Naive thymus-derived CD4-positive, alpha-beta T cell (primary cell): ENCODE data around the gene FAM83G. TPM values are rescaled to one million over a fixed set of nuclear protein-coding genes. Genes with fewer than 3 reads are reported as not detected.
"Not testable (repeated sequence)": the region's sequence is repeated elsewhere in the genome, so short reads cannot be mapped to it uniquely, and the experiment has no call there.

Experiments
- ATAC-seq: fragments of 150-1000 bp; cut with Tn5 transposase; 2 replicates; pipeline ENCODE4 v1.10.0; 2021; ENCODE audit warnings: mild to moderate bottlenecking, moderate library complexity
- CTCF ChIA-PET: fragments of 350-600 bp; sonication (Branson Sonifier 250); formaldehyde crosslinking; loops from one replicate; lab custom pipeline; 2021; ENCODE audit warnings: antibody characterized with exemption; lab: Charles Lee
- POLR2A ChIA-PET: fragments of 350-600 bp; sonication (Branson Sonifier 250); formaldehyde crosslinking; loops from one replicate; lab custom pipeline; 2021; ENCODE audit warnings: antibody characterized with exemption, inconsistent platforms; lab: Charles Lee
- DNase-seq, 9 donors: peaks; one replicate each; pipeline versions ENCODE4 v3.0.0 to v3.0.0-alpha.2; 2020 to 2022; ENCODE audit warnings: mixed read lengths in 1 of 9
- H3K27ac ChIP-seq: one replicate; pipeline ENCODE4 v1.7.0; 2013; ENCODE audit warnings: mild to moderate bottlenecking, low read depth, low read length, moderate library complexity
- H3K27me3 ChIP-seq, 2 donors: one replicate each; pipeline ENCODE4 v1.7.0; 2013; ENCODE audit warnings: low read length in 2 of 2, mild to moderate bottlenecking in 2 of 2, moderate library complexity in 2 of 2; ENCODE audit not compliant: control insufficient read depth in 2 of 2, insufficient read depth in 2 of 2
- H3K36me3 ChIP-seq, 3 experiments: 1 replicate in 2 of 3; 2 replicates in 1 of 3; pipeline ENCODE4 v1.7.0; 2013; ENCODE audit warnings: low read length in 3 of 3, mild to moderate bottlenecking in 3 of 3, moderate library complexity in 1 of 3; ENCODE audit not compliant: insufficient read depth in 3 of 3, control insufficient read depth in 2 of 3
- H3K4me1 ChIP-seq, 2 donors: one replicate each; pipeline ENCODE4 v1.7.0; 2013; ENCODE audit warnings: low read length in 2 of 2, mild to moderate bottlenecking in 2 of 2, moderate library complexity in 1 of 2; ENCODE audit not compliant: control insufficient read depth in 2 of 2, insufficient read depth in 2 of 2
- H3K4me3 ChIP-seq: 2 replicates; pipeline ENCODE4 v1.7.0; 2013; ENCODE audit warnings: mild to moderate bottlenecking, low read length
- H3K9me3 ChIP-seq, 3 experiments: 1 replicate in 2 of 3; 2 replicates in 1 of 3; pipeline ENCODE4 v1.7.0; 2013; ENCODE audit warnings: low read length in 3 of 3; ENCODE audit not compliant: control insufficient read depth in 2 of 3
- H3K27ac Mint-ChIP-seq, 9 donors: one replicate each; pipeline ENCODE4 v1.8.0; 2020 to 2022; ENCODE audit warnings: mixed read lengths in 9 of 9, mild to moderate bottlenecking in 8 of 9, moderate library complexity in 5 of 9, inconsistent platforms in 2 of 9
- H3K27me3 Mint-ChIP-seq, 5 donors: one replicate each; pipeline ENCODE4 v1.8.0; 2021 to 2022; ENCODE audit warnings: mixed read lengths in 5 of 5, mild to moderate bottlenecking in 1 of 5
- H3K36me3 Mint-ChIP-seq, 5 donors: one replicate each; pipeline ENCODE4 v1.8.0; 2020 to 2022; ENCODE audit warnings: mixed read lengths in 5 of 5, mild to moderate bottlenecking in 3 of 5, inconsistent platforms in 1 of 5
- H3K4me1 Mint-ChIP-seq, 7 donors: one replicate each; pipeline ENCODE4 v1.8.0; 2020 to 2022; ENCODE audit warnings: mixed read lengths in 7 of 7, mild to moderate bottlenecking in 3 of 7, inconsistent platforms in 1 of 7
- H3K4me3 Mint-ChIP-seq, 10 donors: one replicate each; pipeline ENCODE4 v1.8.0; 2020 to 2022; ENCODE audit warnings: mild to moderate bottlenecking in 10 of 10, mixed read lengths in 10 of 10, moderate library complexity in 6 of 10, inconsistent platforms in 2 of 10
- H3K9me3 Mint-ChIP-seq, 11 donors: one replicate each; pipeline ENCODE4 v1.8.0; 2020 to 2022; ENCODE audit warnings: mixed read lengths in 11 of 11, mild to moderate bottlenecking in 4 of 11, inconsistent platforms in 1 of 11, moderate library complexity in 1 of 11
- intact Hi-C, 2 donors: fragments of 100-400 bp; cut with micrococcal nuclease; formaldehyde crosslinking; loops; one replicate each; pipeline ENCODE4 v1.15.1; 2023
- polyA plus RNA-seq, 2 donors: library from polyadenylated mRNA; unstranded; fragments of 300-500 nt; fragmentation: Illumina TruSeq; gene quantifications; one replicate each; pipeline ENCODE4 v1.2.3, GENCODE V29; 2021
- total RNA-seq, 6 experiments: library from RNA in 5 of 6; stranded (reverse) in 5 of 6; gene quantifications; 1 replicate in 5 of 6; 2 replicates in 1 of 6; pipeline ENCODE4 v1.2.3 and lab custom pipeline; 2021 to 2026

FAM83G gene
- total RNA-seq (1 to 10 TPM; 3.9 to 9.1 (median 6.9) TPM), polyA plus RNA-seq (1 to 10 TPM; 1.6 to 3.6 TPM), total RNA-seq (lab: John Stamatoyannopoulos, UW) (14.0 reads per million, percentile 43 among the genes with 10 or more reads in this experiment)

- Mint-ChIP-seq H3K9me3 (no peaks in the 10 kb centered on the region), H3K27ac (peak within 1 kb of the TSS; percentile 59 to 94 (median 89)), H3K4me3 (peak within 1 kb of the TSS; percentile 73 to 94 (median 88)), H3K27me3 (peaks cover 0 to 19% (median 0%) of the 10 kb centered on the region in 5 donors), H3K4me1 (peaks cover 15 to 37% (median 25%) of the 10 kb centered on the region in 7 donors), H3K36me3 (no peaks in the 10 kb centered on the region)
- Histone ChIP-seq H3K4me3 (peak within 1 kb of the TSS; percentile 61), H3K27me3 (no peaks in the 10 kb centered on the region), H3K4me1 (peaks cover 18 to 30% of the 10 kb centered on the region in 2 donors), H3K36me3 (peaks cover 0 to 14% (median 0%) of the 10 kb centered on the region in 3 experiments), H3K27ac (peak within 1 kb of the TSS; percentile 84), H3K9me3 (no peaks in the 10 kb centered on the region)
- CTCF ChIA-PET, result no interaction called here
- POLR2A ChIA-PET, result interaction anchor here (0.5 to 1.7 kb wide), 10 partner anchors 10 to 147 kb away, joined by 3 to 8 read pairs (median 3); partner anchors contain the start of gene PRPSAP2
- ATAC-seq (peak; percentile 90), DNase-seq (peak; percentile 67 to 92 (median 71))
- intact Hi-C loops, result loop anchor here (2.0 to 10.0 kb wide), 4 partner anchors 42 to 190 kb away; partner anchors contain the start of gene PRPSAP2 (in 1 of the 2)
These were observed at the start of gene FAM83G for GRCh38 chr17:19004421-19005136. Gene FAM83G (minus strand): TSS chr17:19004764. CDS start chr17:19004041, 723 bp downstream.

GRCh38 chr17:19048826-19049225 lies 44.3 kb upstream of the FAM83G start:
- H3K27me3 Mint-ChIP-seq, ATAC-seq: not testable (repeated sequence)

GRCh38 chr17:19047510-19047909 lies 42.9 kb upstream of the FAM83G start:
- H3K27ac ChIP-seq, H3K4me1 ChIP-seq, H3K4me1 Mint-ChIP-seq, H3K27me3 ChIP-seq, H3K4me3 ChIP-seq, H3K27me3 Mint-ChIP-seq, CTCF ChIA-PET, POLR2A ChIA-PET, H3K9me3 Mint-ChIP-seq, H3K36me3 ChIP-seq, H3K27ac Mint-ChIP-seq, ATAC-seq, H3K36me3 Mint-ChIP-seq, intact Hi-C loops, DNase-seq, H3K4me3 Mint-ChIP-seq, H3K9me3 ChIP-seq: not testable (repeated sequence)

More at GRCh38 chr17:19048826-19049225, 44.3 kb upstream of the FAM83G start:
- H3K4me3 ChIP-seq, H3K4me1 Mint-ChIP-seq, CTCF ChIA-PET, H3K27ac Mint-ChIP-seq, H3K4me3 Mint-ChIP-seq, H3K9me3 Mint-ChIP-seq, H3K27me3 ChIP-seq, H3K36me3 ChIP-seq, H3K27ac ChIP-seq, H3K36me3 Mint-ChIP-seq, H3K9me3 ChIP-seq, H3K4me1 ChIP-seq, POLR2A ChIA-PET, intact Hi-C loops: not testable (repeated sequence)
- DNase-seq, result peak in 1 of 9 donors; percentile 5

- H3K4me1 ChIP-seq, H3K36me3 Mint-ChIP-seq, H3K9me3 Mint-ChIP-seq, H3K27ac ChIP-seq, CTCF ChIA-PET, H3K4me1 Mint-ChIP-seq, H3K4me3 ChIP-seq, POLR2A ChIA-PET, H3K4me3 Mint-ChIP-seq, intact Hi-C loops, H3K27me3 ChIP-seq, H3K9me3 ChIP-seq, DNase-seq, H3K36me3 ChIP-seq, H3K27me3 Mint-ChIP-seq, H3K27ac Mint-ChIP-seq: not testable (repeated sequence)
- peak; percentile 86 for ATAC-seq
These were observed 42.3 kb upstream of the FAM83G start, which contains the start of gene GRAP for GRCh38 chr17:19046782-19047375. Gene GRAP (minus strand): TSS chr17:19046957. CDS start chr17:19046926, 31 bp downstream.

GRCh38 chr17:19044643-19045042 lies 40.1 kb upstream of the FAM83G start:
- H3K4me1 Mint-ChIP-seq, DNase-seq, CTCF ChIA-PET, H3K27ac ChIP-seq, H3K27me3 ChIP-seq, H3K4me1 ChIP-seq, H3K36me3 Mint-ChIP-seq, H3K9me3 ChIP-seq, H3K4me3 ChIP-seq, H3K4me3 Mint-ChIP-seq, intact Hi-C loops, H3K27ac Mint-ChIP-seq, H3K36me3 ChIP-seq, H3K27me3 Mint-ChIP-seq, ATAC-seq, H3K9me3 Mint-ChIP-seq, POLR2A ChIA-PET: not testable (repeated sequence)

- H3K4me3 Mint-ChIP-seq, result peak overlapping the region in 2 of 10 donors; percentile 42 to 58
- H3K4me1 ChIP-seq, H3K27me3 Mint-ChIP-seq, H3K9me3 Mint-ChIP-seq, H3K9me3 ChIP-seq, CTCF ChIA-PET, H3K27ac ChIP-seq, ATAC-seq, POLR2A ChIA-PET, DNase-seq, intact Hi-C loops, H3K36me3 Mint-ChIP-seq, H3K27me3 ChIP-seq, H3K36me3 ChIP-seq, H3K4me3 ChIP-seq, H3K4me1 Mint-ChIP-seq: not testable (repeated sequence)
- H3K27ac Mint-ChIP-seq, result peak overlapping the region in 1 of 9 donors; percentile 45
These were observed 38.5 kb upstream of the FAM83G start for GRCh38 chr17:19043032-19043431.
